Type B pancreatic cell (in vitro differentiated cells): ENCODE results near the gene WDR93. TPM values are rescaled to one million over a fixed set of nuclear protein-coding genes. Genes with fewer than 3 reads are reported as not detected.

ENCODE experiments used
- DNase-seq: peaks from one replicate; pipeline ENCODE4 v3.0.0; 2021; ENCODE audit warnings: mixed read lengths; ENCODE audit not compliant: unreplicated experiment; ENCODE audit errors: extremely low spot score
- H3K27ac Mint-ChIP-seq: 2 replicates; pipeline ENCODE4 v1.8.0; 2021; ENCODE audit warnings: mild to moderate bottlenecking, mixed read lengths
- H3K27me3 Mint-ChIP-seq: 2 replicates; pipeline ENCODE4 v1.8.0; 2021; ENCODE audit warnings: mixed read lengths
- H3K36me3 Mint-ChIP-seq: 2 replicates; pipeline ENCODE4 v1.8.0; 2021; ENCODE audit warnings: mixed read lengths
- H3K4me1 Mint-ChIP-seq: one replicate; pipeline ENCODE4 v1.8.0; 2021; ENCODE audit warnings: mixed read lengths; ENCODE audit not compliant: unreplicated experiment
- H3K4me3 Mint-ChIP-seq: 2 replicates; pipeline ENCODE4 v1.8.0; 2021; ENCODE audit warnings: mild to moderate bottlenecking, mixed read lengths
- H3K9me3 Mint-ChIP-seq: 2 replicates; pipeline ENCODE4 v1.8.0; 2021; ENCODE audit warnings: mixed read lengths
- CTCF ChIP-seq: fragments of 200-600 bp; sonication (generic); conservative IDR thresholded peaks from 2 replicates; pipeline ENCODE4 v1.5.0; 2021; ENCODE audit warnings: antibody characterized with exemption, mild to moderate bottlenecking
- total RNA-seq: library from RNA; stranded (reverse); gene quantifications from 2 replicates; pipeline ENCODE4 v1.2.1, GENCODE V29; 2021; ENCODE audit warnings: low replicate concordance

WDR93 gene
- total RNA-seq, 1 donor from 2014 or later: 1.5 TPM

- TF ChIP-seq CTCF: no peak
- no peaks in the 10 kb centered on the region for H3K9me3 Mint-ChIP-seq
- peaks cover 7% of the 10 kb centered on the region for H3K27me3 Mint-ChIP-seq
- no peak overlapping the region for H3K4me3 Mint-ChIP-seq
- peaks cover 4% of the 10 kb centered on the region for H3K4me1 Mint-ChIP-seq
- no peaks in the 10 kb centered on the region for H3K36me3 Mint-ChIP-seq
- peak overlapping the region; percentile 69 for H3K27ac Mint-ChIP-seq
- DNase-seq: no peak
Measured at GRCh38 chr15:89754361-89755154, 63.9 kb downstream of the WDR93 start.

DNA sequence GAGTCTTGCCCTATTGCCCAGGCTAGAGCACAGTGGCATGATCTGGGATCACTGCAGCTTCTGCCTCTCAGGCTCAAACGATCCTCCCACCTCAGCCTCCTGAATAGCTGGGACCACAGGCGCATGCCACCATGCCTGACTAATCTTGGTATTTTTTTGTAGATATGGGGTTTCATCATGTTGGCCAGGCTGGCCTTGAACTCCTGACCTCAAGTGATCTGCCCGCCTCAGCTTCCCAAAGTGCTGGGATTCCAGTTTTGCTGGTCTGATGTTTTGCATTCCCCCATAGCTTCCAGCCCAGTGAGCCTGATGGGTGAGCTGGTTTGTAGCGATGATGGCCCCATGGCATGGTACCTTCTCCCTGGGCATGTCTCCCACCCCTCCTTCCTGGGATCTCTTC is 65.1 kb downstream of the WDR93 start:
- H3K27me3 Mint-ChIP-seq: peaks cover 7% of the 10 kb centered on the region
- no peak for TF ChIP-seq CTCF
- no peak overlapping the region for H3K4me3 Mint-ChIP-seq
- peaks cover 8% of the 10 kb centered on the region for H3K4me1 Mint-ChIP-seq
- H3K36me3 Mint-ChIP-seq: no peaks in the 10 kb centered on the region
- peak overlapping the region; percentile 11 for H3K27ac Mint-ChIP-seq
- H3K9me3 Mint-ChIP-seq: no peaks in the 10 kb centered on the region
- DNase-seq: no peak

- Mint-ChIP-seq H3K27ac (no peak overlapping the region), H3K27me3 (peaks cover 7% of the 10 kb centered on the region), H3K36me3 (no peaks in the 10 kb centered on the region), H3K4me1 (peaks cover 11% of the 10 kb centered on the region), H3K9me3 (no peaks in the 10 kb centered on the region), H3K4me3 (no peak overlapping the region)
- DNase-seq: no peak
- TF ChIP-seq CTCF: no peak
Measured at GRCh38 chr15:89756897-89757296, 66.3 kb downstream of the WDR93 start.

DNA sequence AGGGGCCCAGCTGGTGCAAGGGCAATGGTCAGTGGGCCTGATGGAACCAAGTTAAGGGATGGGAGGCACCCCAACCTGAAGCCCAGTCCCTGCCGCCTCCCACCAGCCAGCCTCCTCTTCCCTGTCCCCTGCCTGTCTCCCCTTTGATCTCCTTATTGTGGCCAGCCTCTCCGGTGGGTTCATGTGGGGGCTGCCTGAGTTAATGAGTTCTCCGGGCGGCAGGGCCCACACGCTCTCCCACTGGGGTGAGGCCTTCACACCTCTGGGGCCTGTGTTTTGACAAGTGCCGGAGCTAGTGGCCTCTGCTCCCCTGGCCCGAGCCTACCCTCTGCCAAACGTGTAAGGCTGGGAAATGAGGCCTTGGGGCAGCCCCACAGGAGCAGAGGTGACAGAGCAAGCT is 67.7 kb downstream of the WDR93 start:
- H3K27ac Mint-ChIP-seq: no peak overlapping the region

GRCh38 chr15:89758981-89759380 is 68.4 kb downstream of the WDR93 start:
- Mint-ChIP-seq H3K4me1 (peaks cover 7% of the 10 kb centered on the region), H3K9me3 (no peaks in the 10 kb centered on the region), H3K27ac (no peak overlapping the region), H3K36me3 (no peaks in the 10 kb centered on the region), H3K27me3 (peaks cover 5% of the 10 kb centered on the region), H3K4me3 (no peak overlapping the region)
- no peak for TF ChIP-seq CTCF
- no peak for DNase-seq

More for the DNA sequence above, 67.7 kb downstream of the WDR93 start:
- H3K4me3 Mint-ChIP-seq: no peak overlapping the region
- DNase-seq: no peak
- TF ChIP-seq CTCF: no peak
- no peaks in the 10 kb centered on the region for H3K36me3 Mint-ChIP-seq
- H3K9me3 Mint-ChIP-seq: no peaks in the 10 kb centered on the region
- peaks cover 7% of the 10 kb centered on the region for H3K4me1 Mint-ChIP-seq
- peaks cover 5% of the 10 kb centered on the region for H3K27me3 Mint-ChIP-seq
